ENCODE measurements around the gene MATCAP1.
A peak's percentile ranks its signal among the peaks of the same experiment; 100 is the strongest.

The MATCAP1 gene

GRCh38 chr16:67170949-67171649 lies 12.7 kb downstream of the MATCAP1 start:
- H3K27ac Mint-ChIP-seq (ENCODE audit: low read depth), result peak overlapping the region; percentile 39
- peaks cover 53% of the 10 kb centered on the region for H3K27me3 Mint-ChIP-seq
- DNase-seq (ENCODE audit: low spot score in 2 of 2) (no peak), ATAC-seq (replicated peaks; ENCODE audit: extremely low read depth, poor library complexity, severe bottlenecking) (no peak)
- H3K4me1 Mint-ChIP-seq, result peaks cover 32% of the 10 kb centered on the region
- peaks cover 12% of the 10 kb centered on the region for H3K36me3 Mint-ChIP-seq (ENCODE audit: insufficient read depth)
- H3K4me3 Mint-ChIP-seq, result peak overlapping the region; percentile 48
- no peaks in the 10 kb centered on the region for H3K9me3 Mint-ChIP-seq

- Mint-ChIP-seq H3K27ac (ENCODE audit: low read depth) (no peak within 1 kb of the TSS), H3K4me1 (peaks cover 32% of the 10 kb centered on the region), H3K9me3 (no peaks in the 10 kb centered on the region), H3K4me3 (peak within 1 kb of the TSS; percentile 69), H3K27me3 (peaks cover 58% of the 10 kb centered on the region), H3K36me3 (ENCODE audit: insufficient read depth) (peaks cover 12% of the 10 kb centered on the region)
- no peak for ATAC-seq (replicated peaks; ENCODE audit: extremely low read depth, poor library complexity, severe bottlenecking)
- no peak for DNase-seq (ENCODE audit: low spot score in 2 of 2)
These were observed 13.4 kb downstream of the MATCAP1 start, which contains the start of gene NOL3 for GRCh38 chr16:67170168-67170948. NOL3 (plus strand) TSS chr16:67170538.

GRCh38 chr16:67169642-67170167 lies 14.1 kb downstream of the MATCAP1 start:
- Mint-ChIP-seq H3K9me3 (no peaks in the 10 kb centered on the region), H3K27me3 (peaks cover 64% of the 10 kb centered on the region), H3K4me1 (peaks cover 32% of the 10 kb centered on the region), H3K4me3 (peak overlapping the region; percentile 69), H3K27ac (ENCODE audit: low read depth) (no peak overlapping the region), H3K36me3 (ENCODE audit: insufficient read depth) (peaks cover 17% of the 10 kb centered on the region)
- ATAC-seq (replicated peaks; ENCODE audit: extremely low read depth, poor library complexity, severe bottlenecking), result no peak
- DNase-seq (ENCODE audit: low spot score in 2 of 2), result no peak

- H3K36me3 Mint-ChIP-seq (ENCODE audit: insufficient read depth), result peaks cover 16% of the 10 kb centered on the region
These were observed 14.7 kb downstream of the MATCAP1 start for GRCh38 chr16:67169011-67169451.

GRCh38 chr16:67167588-67167987 lies 16.2 kb downstream of the MATCAP1 start:
- Mint-ChIP-seq H3K9me3 (no peaks in the 10 kb centered on the region), H3K27me3 (peaks cover 68% of the 10 kb centered on the region), H3K36me3 (ENCODE audit: insufficient read depth) (peaks cover 11% of the 10 kb centered on the region), H3K4me3 (no peak overlapping the region), H3K27ac (ENCODE audit: low read depth) (no peak overlapping the region), H3K4me1 (peaks cover 20% of the 10 kb centered on the region)
- DNase-seq (ENCODE audit: low spot score in 2 of 2) (no peak), ATAC-seq (replicated peaks; ENCODE audit: extremely low read depth, poor library complexity, severe bottlenecking) (no peak)

More at GRCh38 chr16:67169011-67169451, 14.7 kb downstream of the MATCAP1 start:
- H3K4me3 Mint-ChIP-seq, result no peak overlapping the region
- H3K27ac Mint-ChIP-seq (ENCODE audit: low read depth), result no peak overlapping the region
- no peaks in the 10 kb centered on the region for H3K9me3 Mint-ChIP-seq
- DNase-seq (ENCODE audit: low spot score in 2 of 2) (no peak), ATAC-seq (replicated peaks; ENCODE audit: extremely low read depth, poor library complexity, severe bottlenecking) (no peak)
- peaks cover 66% of the 10 kb centered on the region for H3K27me3 Mint-ChIP-seq
- peaks cover 31% of the 10 kb centered on the region for H3K4me1 Mint-ChIP-seq

- H3K36me3 Mint-ChIP-seq (ENCODE audit: insufficient read depth), result peaks cover 9% of the 10 kb centered on the region
- no peak overlapping the region for H3K27ac Mint-ChIP-seq (ENCODE audit: low read depth)
- H3K9me3 Mint-ChIP-seq, result no peaks in the 10 kb centered on the region
- ATAC-seq (replicated peaks; ENCODE audit: extremely low read depth, poor library complexity, severe bottlenecking) (no peak), DNase-seq (ENCODE audit: low spot score in 2 of 2) (no peak)
- peaks cover 17% of the 10 kb centered on the region for H3K4me1 Mint-ChIP-seq
- no peak overlapping the region for H3K4me3 Mint-ChIP-seq
- peaks cover 71% of the 10 kb centered on the region for H3K27me3 Mint-ChIP-seq
These were observed 17.1 kb downstream of the MATCAP1 start for GRCh38 chr16:67166598-67167168.

GRCh38 chr16:67166110-67166547 lies 17.6 kb downstream of the MATCAP1 start:
- DNase-seq (ENCODE audit: low spot score in 2 of 2) (no peak), ATAC-seq (replicated peaks; ENCODE audit: extremely low read depth, poor library complexity, severe bottlenecking) (no peak)
- no peaks in the 10 kb centered on the region for H3K9me3 Mint-ChIP-seq
- H3K36me3 Mint-ChIP-seq (ENCODE audit: insufficient read depth), result peaks cover 8% of the 10 kb centered on the region
- no peak overlapping the region for H3K27ac Mint-ChIP-seq (ENCODE audit: low read depth)
- no peak overlapping the region for H3K4me3 Mint-ChIP-seq
- H3K27me3 Mint-ChIP-seq, result peaks cover 65% of the 10 kb centered on the region
- H3K4me1 Mint-ChIP-seq, result peaks cover 12% of the 10 kb centered on the region

- peak overlapping the region; percentile 13 for H3K4me3 Mint-ChIP-seq
These were observed 18.4 kb downstream of the MATCAP1 start for GRCh38 chr16:67165121-67166078.

GRCh38 chr16:67164599-67165061 lies 19.1 kb downstream of the MATCAP1 start, which contains the start of gene HSF4:
HSF4 (plus strand) TSS chr16:67164745; CDS start chr16:67164812, 67 bp downstream.
- no peak for ATAC-seq (replicated peaks; ENCODE audit: extremely low read depth, poor library complexity, severe bottlenecking)

More at GRCh38 chr16:67165121-67166078, 18.4 kb downstream of the MATCAP1 start:
- DNase-seq (ENCODE audit: low spot score in 2 of 2), result no peak
- Mint-ChIP-seq H3K27me3 (peaks cover 61% of the 10 kb centered on the region), H3K9me3 (no peaks in the 10 kb centered on the region), H3K4me1 (peaks cover 15% of the 10 kb centered on the region), H3K36me3 (ENCODE audit: insufficient read depth) (peaks cover 12% of the 10 kb centered on the region), H3K27ac (ENCODE audit: low read depth) (no peak overlapping the region)
- no peak for ATAC-seq (replicated peaks; ENCODE audit: extremely low read depth, poor library complexity, severe bottlenecking)

GRCh38 chr16:67163999-67164558 lies 19.7 kb downstream of the MATCAP1 start:
- ATAC-seq (replicated peaks; ENCODE audit: extremely low read depth, poor library complexity, severe bottlenecking), result no peak
- no peak for DNase-seq (ENCODE audit: low spot score in 2 of 2)
- H3K36me3 Mint-ChIP-seq (ENCODE audit: insufficient read depth), result peaks cover 17% of the 10 kb centered on the region
- H3K9me3 Mint-ChIP-seq, result no peaks in the 10 kb centered on the region
- H3K27ac Mint-ChIP-seq (ENCODE audit: low read depth), result no peak overlapping the region
- H3K27me3 Mint-ChIP-seq, result peaks cover 50% of the 10 kb centered on the region
- peak overlapping the region; percentile 57 for H3K4me3 Mint-ChIP-seq
- H3K4me1 Mint-ChIP-seq, result peaks cover 7% of the 10 kb centered on the region

More at GRCh38 chr16:67164599-67165061, 19.1 kb downstream of the MATCAP1 start, which contains the start of gene HSF4:
- Mint-ChIP-seq H3K27me3 (peaks cover 55% of the 10 kb centered on the region), H3K4me3 (peak within 1 kb of the TSS; percentile 57), H3K36me3 (ENCODE audit: insufficient read depth) (peaks cover 16% of the 10 kb centered on the region), H3K9me3 (no peaks in the 10 kb centered on the region), H3K27ac (ENCODE audit: low read depth) (no peak within 1 kb of the TSS), H3K4me1 (peaks cover 9% of the 10 kb centered on the region)
- DNase-seq (ENCODE audit: low spot score in 2 of 2), result no peak

All from central memory CD8-positive, alpha-beta T cell (primary cell).